A204.1 (cell line): ENCODE measurements around the gene SESN2.

Experiments
- FAIRE-seq: peaks from 2 replicates; lab custom pipeline; 2012; peaks lifted over from hg19 to GRCh38; lab: Jason Lieb, UNC

The SESN2 gene

DNA sequence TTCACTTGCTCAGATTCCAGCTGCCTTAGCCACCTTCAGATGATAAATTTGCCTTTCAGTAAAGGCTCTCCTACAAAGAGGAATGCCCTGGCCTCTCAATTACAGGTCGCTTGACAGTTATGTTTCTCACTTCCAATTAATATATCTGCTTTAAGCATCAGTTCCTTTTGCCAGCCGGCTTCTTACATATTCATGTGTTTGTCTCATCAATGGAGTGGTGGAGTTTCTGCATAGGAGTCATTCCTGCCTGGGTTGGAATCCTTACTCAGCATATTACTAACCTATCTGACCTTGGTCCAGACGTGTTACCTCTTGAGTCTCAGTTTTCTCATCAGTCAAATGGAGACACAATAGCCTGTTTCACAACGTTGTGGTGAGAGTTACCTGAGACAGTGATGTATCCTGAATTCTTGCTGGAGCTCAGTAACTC, 9.4 kb upstream of the SESN2 start:
- no peak for FAIRE-seq

DNA sequence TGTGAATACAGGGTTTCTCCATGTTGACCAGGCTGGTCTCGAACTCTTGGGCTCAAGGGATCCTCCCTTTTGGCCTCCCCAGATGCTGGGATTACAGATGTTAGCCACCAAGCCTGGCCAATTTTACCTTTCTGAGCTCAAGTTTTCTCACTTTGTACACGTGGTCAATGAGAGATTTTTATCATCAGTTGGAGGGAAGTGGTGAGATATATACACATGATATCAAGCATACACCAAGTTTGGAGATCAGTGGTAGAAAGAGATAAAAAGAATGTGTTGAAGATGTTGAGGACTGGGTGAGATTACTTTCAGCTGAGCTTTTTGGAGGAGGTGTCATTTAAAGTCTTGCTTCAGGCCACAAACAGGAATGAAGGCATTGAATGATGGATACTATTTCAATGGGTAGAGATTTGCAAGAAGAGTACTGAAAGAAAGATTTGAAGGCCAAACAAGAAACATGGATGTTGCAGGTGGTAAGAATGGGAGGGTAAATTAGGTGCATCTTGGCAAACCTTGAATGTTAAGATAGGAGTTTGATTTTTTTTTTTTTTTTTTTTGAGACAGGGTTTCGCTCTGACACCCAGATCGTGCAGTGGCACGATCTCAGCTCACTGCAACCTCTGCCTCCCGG, 3.0 kb upstream of the SESN2 start:
- FAIRE-seq, result no peak

DNA sequence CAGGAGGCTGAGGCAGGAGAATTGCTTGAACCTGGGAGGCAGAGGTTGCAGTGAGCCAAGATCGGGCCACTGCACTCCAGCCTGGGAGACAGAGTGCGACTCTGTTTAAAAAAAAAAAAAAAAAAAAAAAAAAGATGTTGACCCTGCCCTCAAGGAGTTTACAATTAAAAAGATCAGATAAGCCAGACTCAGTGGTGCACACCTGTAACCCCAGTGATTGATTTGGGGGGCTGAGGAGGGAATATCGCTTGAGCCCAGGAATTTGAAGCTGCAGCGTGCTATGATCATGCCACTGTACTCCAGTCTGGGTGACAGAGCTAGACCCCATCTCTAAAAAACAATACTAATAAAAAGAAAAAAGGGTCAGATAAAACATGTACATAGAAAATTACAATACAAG, 1.6 kb upstream of the SESN2 start:
- no peak for FAIRE-seq

DNA sequence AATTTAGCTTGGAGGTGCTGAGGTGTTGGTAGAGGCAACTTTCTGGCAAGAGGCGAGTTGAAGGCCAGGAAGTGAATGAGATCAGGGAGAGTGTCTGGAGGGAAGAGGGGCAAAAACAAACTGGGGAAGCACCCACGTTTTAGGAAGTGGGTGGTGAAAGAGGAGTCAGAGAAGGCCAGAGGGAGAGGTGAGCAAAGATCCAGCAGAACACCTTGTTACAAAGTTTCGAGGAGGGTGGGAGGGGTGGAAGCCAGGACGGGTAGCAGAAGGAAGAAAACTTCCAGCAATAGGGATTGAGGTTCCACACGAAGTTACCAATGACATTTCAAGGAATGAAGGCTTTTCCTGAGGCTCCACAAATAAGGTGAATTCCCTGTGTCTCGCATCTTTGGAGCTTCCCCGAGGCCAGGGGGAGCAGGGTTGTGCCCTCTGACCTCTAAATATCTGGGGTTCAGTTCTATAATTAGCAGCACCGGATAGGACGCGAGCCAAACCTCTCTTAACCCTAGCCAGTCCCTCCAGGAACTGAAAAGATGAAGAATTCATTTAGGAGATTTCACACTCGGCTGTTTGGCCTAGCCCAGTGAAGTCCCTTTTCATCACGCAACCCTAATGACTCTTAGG, 578 bp upstream of the SESN2 start:
- FAIRE-seq, result no peak

DNA sequence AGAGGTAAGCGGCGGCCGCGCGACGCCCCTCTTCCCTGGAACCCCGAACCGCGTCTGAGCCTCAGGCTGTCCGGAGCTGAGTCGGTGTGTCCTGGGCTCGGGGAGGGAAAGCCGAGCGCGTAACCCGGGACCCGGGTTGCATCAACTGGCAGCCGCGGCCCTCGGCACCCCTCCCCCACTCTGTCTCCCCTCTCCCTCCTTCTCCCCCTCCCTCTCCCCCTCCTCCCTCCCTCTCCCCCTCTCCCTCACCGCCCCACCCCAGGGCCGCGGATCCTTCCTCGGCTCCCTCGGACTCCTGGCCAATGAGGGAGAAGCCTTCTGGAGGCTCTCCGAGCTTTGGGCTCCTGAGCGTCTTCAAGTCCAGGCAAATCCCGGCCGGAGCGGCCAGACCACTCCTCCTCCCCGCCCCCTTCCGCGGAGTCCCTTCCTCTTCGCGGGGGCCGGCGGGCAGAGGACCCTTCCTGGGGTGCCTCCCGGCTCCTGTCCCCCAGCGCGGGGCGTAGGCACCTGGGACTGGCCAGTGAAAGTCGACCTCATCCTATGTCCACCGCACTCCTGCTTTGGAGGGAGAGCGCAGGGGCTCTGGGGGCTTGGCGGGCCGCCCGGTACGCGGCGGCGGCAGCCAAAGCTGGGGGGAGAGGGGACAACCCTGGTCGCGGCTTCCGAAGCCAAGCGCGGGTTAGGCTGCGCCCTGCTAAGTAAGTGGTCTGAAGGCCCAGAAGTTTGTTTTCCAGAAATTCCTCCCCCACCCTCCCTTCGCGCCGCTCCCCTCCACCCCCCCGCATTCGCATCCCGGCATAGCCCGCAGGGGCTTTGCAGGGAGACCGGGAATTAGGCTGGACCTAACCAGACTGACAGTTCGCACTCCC, 850 bp downstream of the SESN2 start:
- FAIRE-seq, result no peak

DNA sequence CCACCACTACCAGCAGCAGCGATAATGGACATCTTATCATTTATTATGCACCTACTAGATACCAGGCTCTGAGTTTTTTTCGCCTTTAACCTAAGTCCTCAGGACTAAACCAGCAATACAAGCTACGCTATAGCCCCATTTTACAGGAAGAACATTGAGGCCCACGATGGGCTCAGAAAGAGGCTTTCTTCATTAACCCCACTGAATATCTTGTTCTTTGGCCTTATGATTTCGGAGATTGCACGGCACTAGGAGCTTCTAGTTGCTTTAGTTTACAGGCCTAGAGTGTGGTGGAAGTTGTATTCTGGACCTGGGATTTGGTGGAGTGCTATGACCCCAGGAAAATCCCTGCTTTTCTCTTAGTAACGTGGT, 1.5 kb downstream of the SESN2 start:
- no peak for FAIRE-seq

DNA sequence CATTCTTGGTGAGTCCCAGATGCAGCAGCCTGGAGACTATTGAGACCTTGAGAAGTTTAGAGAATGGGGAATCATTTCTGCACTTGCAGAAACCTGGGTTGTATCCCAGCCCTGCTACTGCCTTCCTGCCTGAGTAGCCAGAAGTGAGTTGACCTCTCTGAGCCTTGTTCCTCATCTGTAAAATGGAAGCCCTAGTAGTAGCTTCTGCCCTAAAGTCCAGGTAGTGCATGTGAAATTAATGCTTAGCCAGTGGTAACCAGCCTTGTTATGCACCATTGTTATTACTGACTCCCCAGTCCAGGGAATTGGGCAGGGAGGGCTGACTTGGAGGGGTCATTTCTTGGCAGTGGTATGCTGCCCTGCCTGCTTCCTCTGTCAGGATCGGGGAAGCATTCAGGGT, 5.6 kb downstream of the SESN2 start:
- no peak for FAIRE-seq

DNA sequence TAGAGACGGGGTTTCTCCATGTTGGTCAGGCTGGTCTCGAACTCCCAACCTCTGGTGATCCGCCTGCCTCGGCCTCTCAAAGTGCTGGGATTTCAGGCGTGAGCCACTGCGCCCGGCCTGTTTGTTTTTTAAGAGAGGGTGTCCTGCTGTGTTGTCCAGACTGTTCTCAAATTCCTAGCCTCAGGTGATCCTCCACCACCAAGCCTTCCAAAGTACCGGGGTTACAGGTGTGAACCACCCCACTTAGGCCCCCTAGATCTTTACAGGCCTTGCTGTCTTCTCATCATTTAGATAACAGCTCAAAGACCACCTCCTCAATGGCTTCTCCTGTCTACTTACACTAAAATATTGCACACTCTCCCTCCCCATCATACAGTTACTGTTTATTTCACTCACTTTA, 6.3 kb downstream of the SESN2 start:
- no peak for FAIRE-seq

DNA sequence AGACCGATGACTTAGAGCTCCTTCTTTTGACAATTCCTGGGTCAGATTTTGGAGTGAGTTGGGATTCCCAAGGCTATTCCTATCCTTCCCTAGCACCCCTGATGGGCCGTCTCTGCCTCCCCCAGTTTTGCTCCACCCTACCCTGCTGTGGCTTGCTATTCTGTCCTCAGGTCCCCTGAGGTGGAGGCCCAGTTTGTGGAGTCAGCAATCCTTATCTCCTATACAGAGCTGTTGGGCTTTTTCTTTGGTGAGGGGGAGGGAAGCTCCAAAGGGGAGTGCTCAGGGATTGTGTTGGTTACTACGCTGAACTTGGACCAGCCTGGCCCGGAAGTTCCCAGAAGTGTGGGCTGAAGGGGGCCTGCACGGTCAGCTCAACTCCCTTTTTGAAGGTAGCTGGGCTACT, 7.6 kb downstream of the SESN2 start:
- no peak for FAIRE-seq

DNA sequence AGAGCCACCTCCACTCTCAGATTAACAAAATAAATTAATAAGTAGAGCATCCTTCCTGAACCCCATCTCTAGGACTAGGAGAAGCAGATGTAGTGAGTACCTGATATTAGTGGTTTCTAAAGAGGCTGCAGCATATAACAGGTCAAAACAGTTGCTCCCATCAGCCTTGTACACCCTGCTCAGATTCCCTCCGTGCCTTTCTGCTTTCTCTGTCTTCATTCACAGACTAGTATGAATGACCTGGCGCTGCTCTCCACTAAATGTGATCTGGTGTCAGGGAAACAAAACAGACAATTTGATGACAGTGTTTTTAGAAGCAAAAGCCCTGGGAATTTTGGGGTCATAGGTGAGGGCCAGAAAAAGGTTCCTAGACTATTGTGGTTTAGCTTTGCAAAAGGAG, 8.3 kb downstream of the SESN2 start:
- FAIRE-seq, result no peak

DNA sequence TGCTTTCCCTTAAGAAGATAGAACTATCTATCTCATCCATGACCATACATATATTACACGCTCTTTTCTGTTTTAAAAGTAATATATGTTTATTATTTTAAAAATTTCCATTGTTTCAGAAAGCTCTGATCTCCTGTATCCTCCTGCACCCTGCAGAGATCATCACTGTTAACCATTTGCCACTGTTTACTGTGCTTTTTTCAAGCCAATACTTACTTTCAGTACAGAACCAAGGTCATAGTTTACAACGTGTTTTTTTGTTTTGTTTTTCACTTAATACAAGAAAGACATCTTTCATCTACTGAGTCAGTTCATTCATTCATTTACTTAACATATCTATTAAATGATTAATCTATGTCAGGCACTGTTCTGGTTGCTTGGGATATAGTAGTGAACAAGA, 10.2 kb downstream of the SESN2 start:
- FAIRE-seq, result no peak

DNA sequence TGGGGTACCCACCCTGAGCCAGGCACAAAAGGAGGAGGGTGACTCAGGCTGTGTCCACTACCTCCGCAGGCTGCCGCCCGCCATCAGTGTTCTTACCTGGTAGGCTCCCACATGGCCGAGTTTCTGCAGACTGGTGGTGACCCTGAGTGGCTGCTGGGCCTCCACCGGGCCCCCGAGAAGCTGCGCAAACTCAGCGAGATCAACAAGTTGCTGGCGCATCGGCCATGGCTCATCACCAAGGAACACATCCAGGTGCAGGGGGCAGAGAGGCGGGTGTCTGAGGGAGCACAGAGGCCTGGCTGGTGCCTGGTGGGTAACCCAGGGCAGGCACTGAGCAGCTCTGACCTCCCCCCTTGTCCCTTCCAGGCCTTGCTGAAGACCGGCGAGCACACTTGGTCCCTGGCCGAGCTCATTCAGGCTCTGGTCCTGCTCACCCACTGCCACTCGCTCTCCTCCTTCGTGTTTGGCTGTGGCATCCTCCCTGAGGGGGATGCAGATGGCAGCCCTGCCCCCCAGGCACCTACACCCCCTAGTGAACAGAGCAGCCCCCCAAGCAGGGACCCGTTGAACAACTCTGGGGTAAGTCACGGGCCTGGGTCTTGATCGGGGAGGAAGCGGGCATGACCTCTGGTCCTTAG, 13.0 kb downstream of the SESN2 start:
- no peak for FAIRE-seq

DNA sequence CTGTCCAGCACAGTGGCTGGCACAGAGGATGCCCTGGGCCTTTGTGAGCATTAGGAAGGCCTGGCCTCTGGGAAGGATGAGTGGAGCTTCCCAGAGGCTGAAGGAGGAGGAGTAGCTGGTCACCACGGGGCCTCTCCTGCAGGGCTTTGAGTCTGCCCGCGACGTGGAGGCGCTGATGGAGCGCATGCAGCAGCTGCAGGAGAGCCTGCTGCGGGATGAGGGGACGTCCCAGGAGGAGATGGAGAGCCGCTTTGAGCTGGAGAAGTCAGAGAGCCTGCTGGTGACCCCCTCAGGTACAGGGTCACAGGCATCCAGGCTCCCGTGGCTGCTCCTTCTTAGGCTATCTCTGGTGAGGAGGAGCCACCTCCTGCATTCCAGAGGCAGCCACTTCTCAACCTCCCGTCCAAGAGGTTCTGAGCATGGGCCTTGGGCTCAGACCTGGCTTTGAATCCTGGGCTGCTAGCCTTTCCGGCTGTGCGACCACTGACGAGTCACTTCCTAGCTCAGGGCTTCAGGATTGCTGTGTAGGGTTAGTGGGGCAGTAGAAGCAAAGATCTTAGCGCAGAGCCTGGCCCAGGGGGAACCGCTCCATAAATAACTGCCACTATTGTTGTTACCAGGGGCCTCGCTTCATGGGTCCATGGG, 14.0 kb downstream of the SESN2 start:
- FAIRE-seq, result no peak

DNA sequence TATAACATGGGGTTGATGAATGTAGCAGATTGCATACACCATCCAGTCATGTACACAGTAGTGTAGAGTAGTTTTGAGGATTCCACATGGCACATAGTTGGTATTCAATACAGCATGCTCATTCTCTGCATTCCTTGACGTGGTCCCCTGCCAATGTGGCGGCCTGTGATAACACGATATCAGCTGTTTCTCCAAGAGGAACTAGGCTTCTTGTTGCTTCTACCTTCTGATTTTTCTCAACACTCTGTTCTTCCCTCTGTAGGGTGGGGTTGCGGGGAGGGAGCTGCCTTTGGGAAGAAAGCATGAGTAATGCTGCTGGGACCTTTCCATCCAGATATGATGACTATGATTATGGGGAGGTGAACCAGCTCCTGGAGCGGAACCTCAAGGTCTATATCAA, 19.4 kb downstream of the SESN2 start:
- no peak for FAIRE-seq

DNA sequence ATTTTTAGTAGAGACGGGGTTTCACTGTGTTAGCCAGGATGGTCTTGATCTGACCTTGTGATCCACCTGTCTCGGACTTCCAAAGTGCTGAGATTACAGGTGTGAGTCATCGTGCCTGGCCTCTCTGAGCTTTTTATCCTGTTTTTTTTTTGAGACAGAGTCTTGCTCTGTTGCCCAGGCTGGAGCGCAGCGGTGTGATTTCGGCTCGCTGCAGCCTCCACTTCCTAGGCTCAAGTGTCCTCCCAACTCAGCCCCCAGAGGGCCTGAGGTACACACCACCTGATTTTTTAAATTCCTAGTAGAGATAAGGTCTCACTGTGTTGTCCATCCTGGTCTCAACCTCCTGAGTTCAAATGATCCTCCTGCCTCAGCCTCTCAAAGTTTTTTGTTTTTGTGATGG, 20.4 kb downstream of the SESN2 start:
- no peak for FAIRE-seq

DNA sequence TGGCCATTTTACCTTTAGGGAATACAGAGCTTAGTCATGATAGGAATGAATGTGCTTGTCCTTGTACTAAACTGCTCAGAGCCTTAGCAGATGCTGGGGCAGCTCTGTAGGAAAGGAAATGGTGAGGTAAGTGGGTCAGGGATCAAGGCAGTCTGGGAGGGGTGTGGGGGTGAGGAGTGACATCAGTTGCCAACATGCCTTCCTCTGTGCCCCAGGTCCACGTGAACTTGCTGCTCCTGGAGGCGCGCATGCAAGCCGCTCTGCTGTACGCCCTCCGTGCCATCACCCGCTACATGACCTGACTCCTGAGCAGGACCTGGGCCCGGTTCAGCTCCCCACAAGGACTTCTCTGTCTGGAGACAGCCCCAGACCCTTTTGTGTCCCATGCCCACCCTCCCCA, 21.2 kb downstream of the SESN2 start:
- no peak for FAIRE-seq

DNA sequence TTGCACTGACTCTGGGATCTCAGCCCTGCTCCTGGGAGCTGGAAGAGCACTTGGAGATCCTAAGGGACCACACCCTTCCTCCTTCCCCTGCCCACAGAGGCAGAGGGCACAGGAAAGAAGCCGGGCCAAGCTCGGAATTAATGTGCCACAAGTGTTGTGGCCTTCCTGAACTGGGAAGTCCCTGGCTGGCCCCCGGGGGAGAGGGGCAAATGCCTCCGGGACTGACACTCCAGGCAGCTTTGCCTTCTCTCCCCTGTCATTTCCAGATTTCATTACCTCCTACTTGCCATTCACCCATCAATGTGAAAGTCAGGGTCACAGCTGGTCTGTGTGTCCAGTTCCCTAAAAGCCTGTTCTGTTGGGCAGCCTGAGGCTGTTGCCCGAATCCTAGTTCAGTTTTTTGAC, 21.7 kb downstream of the SESN2 start:
- FAIRE-seq, result no peak

DNA sequence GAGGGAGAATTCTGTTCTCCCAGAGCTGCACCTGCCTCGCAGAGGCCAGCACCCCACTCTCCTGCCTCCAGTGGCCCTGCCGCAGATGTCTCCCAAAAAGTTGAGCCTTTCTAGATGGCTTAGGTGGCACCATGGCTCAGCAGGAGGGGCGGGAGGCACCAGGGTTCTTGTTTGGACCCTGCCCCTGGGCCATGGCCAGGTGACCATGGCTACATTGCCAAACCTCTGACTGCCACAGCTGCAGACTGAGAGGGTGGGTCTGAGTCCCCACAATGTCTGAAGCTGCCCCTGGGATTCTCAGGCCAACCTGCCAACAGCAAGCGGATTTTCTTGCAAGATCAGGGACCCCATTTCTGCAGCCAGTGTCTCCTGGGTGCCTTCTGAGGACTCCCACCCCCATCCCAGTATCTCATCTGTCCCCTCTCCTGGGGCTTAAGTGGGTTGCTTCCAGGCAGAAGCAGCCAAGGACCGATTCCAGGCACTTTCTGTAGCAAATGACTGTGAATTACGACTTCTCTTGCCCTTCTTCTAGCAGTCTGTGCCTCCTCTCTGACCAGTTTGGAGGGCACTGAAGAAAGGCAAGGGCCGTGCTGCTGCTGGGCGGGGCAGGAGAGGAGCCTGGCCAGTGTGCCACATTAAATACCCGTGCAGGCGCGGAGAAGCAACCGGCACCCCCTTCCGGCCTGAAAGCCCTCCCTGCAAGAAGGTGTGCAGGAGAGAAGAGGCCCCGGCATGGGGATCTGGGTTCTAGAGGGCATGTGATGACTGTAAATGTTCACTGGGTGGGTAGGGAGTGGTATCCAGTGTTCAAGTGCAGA, 22.5 kb downstream of the SESN2 start:
- FAIRE-seq, result no peak

DNA sequence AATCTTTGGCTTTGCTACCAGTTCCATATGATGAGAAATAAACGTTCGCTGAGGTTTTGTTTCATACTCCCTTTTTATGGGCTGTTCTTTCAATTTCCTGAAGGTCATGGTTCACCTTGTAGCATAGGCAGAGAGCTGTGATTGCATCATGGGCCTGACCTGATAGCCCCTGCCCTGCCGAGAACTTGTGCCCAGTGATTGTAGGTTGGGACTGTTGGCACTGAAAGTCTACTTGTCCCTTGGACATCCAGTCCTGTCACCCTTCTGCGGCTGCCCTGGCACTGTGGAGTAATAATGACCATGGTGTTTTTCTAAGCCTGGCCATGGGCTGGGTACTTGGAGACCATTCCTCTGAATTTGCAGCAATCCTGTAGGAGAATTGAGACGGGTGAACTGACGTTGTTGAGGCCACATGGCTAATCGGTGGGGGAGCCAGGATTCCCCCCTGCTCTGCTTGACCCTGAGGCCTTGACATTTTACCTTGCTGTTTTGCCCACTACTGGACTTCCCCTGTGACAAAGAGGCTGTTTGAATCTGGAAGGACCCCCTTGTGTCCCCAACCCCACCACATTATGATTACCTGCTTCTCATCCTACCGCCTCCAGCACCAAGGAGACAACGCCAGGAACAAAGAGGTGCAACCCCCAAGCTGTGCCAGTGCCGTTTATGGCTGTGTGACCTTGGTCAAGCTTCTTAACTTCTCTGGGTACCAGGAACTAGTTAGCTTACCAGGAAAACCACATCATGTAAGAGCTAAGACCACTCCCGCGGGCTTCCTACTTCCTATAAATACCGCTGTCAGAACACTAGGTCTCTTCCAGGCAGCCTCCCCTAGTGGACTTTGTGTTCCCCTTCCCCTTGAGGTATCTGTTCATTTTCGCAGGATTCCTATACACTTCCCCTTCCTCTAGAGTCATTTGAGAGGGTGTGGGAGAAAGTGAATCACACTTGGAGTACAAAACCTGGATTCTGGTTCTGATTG, 23.4 kb downstream of the SESN2 start:
- no peak for FAIRE-seq

DNA sequence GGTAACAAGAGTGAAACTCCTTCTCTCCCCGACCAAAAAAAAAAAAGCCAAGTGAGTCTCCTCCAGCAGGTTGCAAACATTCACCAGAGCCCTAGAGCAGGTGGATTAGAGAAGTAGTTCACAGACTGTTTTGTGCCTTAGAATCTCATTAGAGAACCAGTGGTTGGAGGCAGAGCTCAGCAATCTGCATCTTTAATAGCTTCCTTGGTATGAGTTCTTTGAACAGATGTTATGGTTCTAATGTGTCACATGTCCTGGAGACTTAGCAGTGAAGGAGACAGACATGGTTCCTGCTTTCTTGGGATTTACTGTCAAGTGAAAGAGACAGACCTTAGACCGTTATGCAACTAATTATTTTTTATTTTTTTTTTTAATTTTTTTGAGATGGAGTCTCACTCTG, 26.8 kb downstream of the SESN2 start:
- no peak for FAIRE-seq

DNA sequence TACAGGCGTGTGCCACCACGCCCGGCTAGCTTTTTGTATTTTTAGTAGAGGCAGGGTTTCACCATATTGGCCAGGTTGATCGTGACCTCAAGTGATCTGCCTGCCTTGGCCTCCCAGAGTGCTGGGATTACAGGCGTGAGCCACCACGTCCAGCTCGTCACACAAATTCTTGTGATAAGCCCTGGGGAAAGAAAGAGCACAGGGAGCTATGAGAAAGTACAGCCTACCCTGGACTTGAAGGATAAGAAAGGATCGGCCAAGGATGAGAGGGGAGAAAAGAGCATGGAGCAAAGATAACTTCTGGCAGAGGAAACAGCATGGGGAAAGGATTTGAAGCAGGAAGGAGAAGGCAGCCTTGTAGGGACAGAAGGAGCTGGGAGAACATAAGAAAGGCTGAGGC, 29.2 kb downstream of the SESN2 start:
- FAIRE-seq, result no peak
